ENCODE data around the gene RPL35A. TPM values are rescaled to one million over a fixed set of nuclear protein-coding genes. Genes with fewer than 3 reads are reported as not detected.
"Not testable (repeated sequence)": the region's sequence is repeated elsewhere in the genome, so short reads cannot be mapped to it uniquely, and the experiment has no call there.

Gene RPL35A
- polyA plus RNA-seq, 2 of the 4 experiments (the other 2 are of a cell fraction), result 930 to 1,060 TPM

DNA sequence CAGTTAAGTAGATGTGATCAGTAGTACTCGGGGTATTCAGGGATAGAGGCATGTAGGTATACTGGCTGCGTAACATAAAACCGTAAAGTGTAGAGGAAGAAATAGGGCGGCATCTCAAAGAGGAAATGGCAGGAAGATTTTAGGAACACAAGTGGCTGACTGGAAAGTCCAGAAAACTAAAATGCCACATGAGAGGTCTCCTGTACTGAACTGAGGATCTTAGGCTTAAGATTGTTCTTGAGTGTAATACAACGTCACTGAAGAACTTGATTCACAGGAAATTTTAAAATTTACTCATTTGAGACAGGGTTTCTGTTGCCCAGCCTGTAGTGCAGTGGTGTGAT is 7.8 kb downstream of the RPL35A start:
- Histone ChIP-seq H3K4me3 (no peak overlapping the region), H3K4me1 (peaks cover 20% of the 10 kb centered on the region; the same call in 2 of the 3 replicates), H3K4me2 (peak overlapping the region; percentile 3; the same call in 1 of the 3 replicates), H3K27ac (no peak overlapping the region), H3K9me3 (no peaks in the 10 kb centered on the region)
- CTCF ChIA-PET, result interaction anchor here (1.0 kb wide), 1 partner anchor 12 kb away, joined by 3 read pairs; no protein-coding TSS in a partner anchor
- no peak for ATAC-seq
- no peak for TF ChIP-seq ESRRA (IDR thresholded peaks at IDR 0.05; ENCODE audit: borderline replicate concordance, low read length)
- TF ChIP-seq ZC3H11A (IDR thresholded peaks at IDR 0.05), result no peak
- TF ChIP-seq JUN (IDR thresholded peaks at IDR 0.05), result 0 out of 5 replicates have a peak, but pooled peaks of 1 of the 2 experiments have one; percentile 9
- POLR2A ChIA-PET, result interaction anchor here (1.7 kb wide), 1 partner anchor 8 kb away, joined by 4 read pairs; the partner anchor contains the start of gene RPL35A
- no peak for DNase-seq (ENCODE audit: low read depth in 1 of 2, low spot score in 1 of 2)
- WGBS (ENCODE audit: missing lambda C conversion rate), result 84% methylated on average over 5 of the region's 5 CpGs
- no peak for FAIRE-seq

DNA sequence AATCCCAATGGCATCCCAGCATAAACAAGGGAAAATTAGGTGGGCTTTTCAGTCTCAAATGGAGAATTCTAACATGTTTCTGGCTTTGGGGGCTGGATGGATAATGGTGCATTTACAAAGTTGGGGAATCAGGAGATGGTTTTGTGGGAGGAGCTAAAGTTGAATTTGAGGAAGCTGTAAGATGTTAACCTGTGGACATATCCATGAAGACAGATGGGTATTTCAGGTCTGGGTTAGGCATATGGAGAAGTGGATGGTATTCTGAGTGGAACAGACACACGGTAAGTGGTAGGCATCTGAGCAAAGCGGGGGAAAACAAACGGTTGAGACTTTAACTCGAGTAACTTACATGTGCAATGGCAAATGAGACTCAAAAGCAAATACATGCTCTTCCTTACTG is 8.4 kb downstream of the RPL35A start:
- WGBS (ENCODE audit: missing lambda C conversion rate), result 96% methylated on average over 4 of the region's 4 CpGs
- no peak overlapping the region for H3K4me2 ChIP-seq

DNA sequence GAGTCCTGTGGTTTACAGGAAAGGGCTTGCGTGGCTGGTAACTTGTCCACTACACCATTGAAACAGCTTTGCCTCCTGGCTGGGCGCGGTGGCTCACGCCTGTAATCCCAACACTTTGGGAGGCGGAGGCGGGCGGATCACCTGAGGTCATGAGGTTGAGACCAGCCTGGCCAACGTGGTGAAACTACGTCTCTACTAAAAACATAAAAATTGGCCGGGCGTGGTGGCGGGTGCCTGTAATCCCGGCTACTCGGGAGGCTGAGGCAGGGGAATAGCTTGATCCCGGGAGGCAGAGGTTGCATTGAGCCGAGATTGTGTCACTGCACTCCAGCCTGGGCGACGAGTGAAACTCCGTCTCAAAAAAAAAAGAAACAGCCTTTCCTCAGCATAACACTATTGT is 8.9 kb downstream of the RPL35A start:
- not testable (repeated sequence) for DNase-seq (ENCODE audit: low read depth in 1 of 2, low spot score in 1 of 2)
- POLR2A ChIA-PET, result interaction anchor here (1.7 kb wide), 1 partner anchor 9 kb away, joined by 4 read pairs; the partner anchor contains the start of gene RPL35A
- CTCF ChIA-PET, result interaction anchor here (1.0 kb wide), 1 partner anchor 11 kb away, joined by 3 read pairs; no protein-coding TSS in a partner anchor

More for the DNA sequence above, 8.4 kb downstream of the RPL35A start:
- FAIRE-seq (no peak), DNase-seq (ENCODE audit: low read depth in 1 of 2, low spot score in 1 of 2) (no peak), ATAC-seq (no peak)
- TF ChIP-seq, protein P1, sequence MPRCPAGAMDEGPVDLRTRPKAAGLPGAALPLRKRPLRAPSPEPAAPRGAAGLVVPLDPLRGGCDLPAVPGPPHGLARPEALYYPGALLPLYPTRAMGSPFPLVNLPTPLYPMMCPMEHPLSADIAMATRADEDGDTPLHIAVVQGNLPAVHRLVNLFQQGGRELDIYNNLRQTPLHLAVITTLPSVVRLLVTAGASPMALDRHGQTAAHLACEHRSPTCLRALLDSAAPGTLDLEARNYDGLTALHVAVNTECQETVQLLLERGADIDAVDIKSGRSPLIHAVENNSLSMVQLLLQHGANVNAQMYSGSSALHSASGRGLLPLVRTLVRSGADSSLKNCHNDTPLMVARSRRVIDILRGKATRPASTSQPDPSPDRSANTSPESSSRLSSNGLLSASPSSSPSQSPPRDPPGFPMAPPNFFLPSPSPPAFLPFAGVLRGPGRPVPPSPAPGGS (IDR thresholded peaks at IDR 0.05), result no peak
- TF ChIP-seq GATA3 (IDR thresholded peaks at IDR 0.05; ENCODE audit: borderline replicate concordance) (no peak), EHF (CRISPR knock-in tag; IDR thresholded peaks at IDR 0.05) (no peak), TFCP2L1 (CRISPR knock-in tag; IDR thresholded peaks at IDR 0.05) (no peak), RAD21 (conservative IDR thresholded peaks at IDR 0.05 in 1 of 2, IDR thresholded peaks at IDR 0.05 in 1 of 2) (no peak), NFE2L2 (conservative IDR thresholded peaks at IDR 0.05; ENCODE audit: low read length) (no peak), POLR2AphosphoS2 (conservative IDR thresholded peaks at IDR 0.05; ENCODE audit: low read length) (no peak), HEYL (CRISPR knock-in tag; IDR thresholded peaks at IDR 0.05) (no peak), TP53 (CRISPR knock-in tag; IDR thresholded peaks at IDR 0.05) (no peak), CEBPB (IDR thresholded peaks at IDR 0.05) (no peak), FOSB (CRISPR knock-in tag; IDR thresholded peaks at IDR 0.05) (no peak), RARB (CRISPR knock-in tag; IDR thresholded peaks at IDR 0.05) (no peak), ZC3H11A (IDR thresholded peaks at IDR 0.05) (no peak), FOXS1 (CRISPR knock-in tag; IDR thresholded peaks at IDR 0.05) (no peak), CBX8 (IDR thresholded peaks at IDR 0.05) (no peak), HDAC2 (IDR thresholded peaks at IDR 0.05) (no peak)
- TF ChIP-seq, protein P2, sequence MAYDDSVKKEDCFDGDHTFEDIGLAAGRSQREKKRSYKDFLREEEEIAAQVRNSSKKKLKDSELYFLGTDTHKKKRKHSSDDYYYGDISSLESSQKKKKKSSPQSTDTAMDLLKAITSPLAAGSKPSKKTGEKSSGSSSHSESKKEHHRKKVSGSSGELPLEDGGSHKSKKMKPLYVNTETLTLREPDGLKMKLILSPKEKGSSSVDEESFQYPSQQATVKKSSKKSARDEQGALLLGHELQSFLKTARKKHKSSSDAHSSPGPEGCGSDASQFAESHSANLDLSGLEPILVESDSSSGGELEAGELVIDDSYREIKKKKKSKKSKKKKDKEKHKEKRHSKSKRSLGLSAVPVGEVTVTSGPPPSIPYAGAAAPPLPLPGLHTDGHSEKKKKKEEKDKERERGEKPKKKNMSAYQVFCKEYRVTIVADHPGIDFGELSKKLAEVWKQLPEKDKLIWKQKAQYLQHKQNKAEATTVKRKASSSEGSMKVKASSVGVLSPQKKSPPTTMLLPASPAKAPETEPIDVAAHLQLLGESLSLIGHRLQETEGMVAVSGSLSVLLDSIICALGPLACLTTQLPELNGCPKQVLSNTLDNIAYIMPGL (CRISPR knock-in tag; IDR thresholded peaks at IDR 0.05; ENCODE audit: borderline replicate concordance), result no peak
- TF ChIP-seq, protein P3, sequence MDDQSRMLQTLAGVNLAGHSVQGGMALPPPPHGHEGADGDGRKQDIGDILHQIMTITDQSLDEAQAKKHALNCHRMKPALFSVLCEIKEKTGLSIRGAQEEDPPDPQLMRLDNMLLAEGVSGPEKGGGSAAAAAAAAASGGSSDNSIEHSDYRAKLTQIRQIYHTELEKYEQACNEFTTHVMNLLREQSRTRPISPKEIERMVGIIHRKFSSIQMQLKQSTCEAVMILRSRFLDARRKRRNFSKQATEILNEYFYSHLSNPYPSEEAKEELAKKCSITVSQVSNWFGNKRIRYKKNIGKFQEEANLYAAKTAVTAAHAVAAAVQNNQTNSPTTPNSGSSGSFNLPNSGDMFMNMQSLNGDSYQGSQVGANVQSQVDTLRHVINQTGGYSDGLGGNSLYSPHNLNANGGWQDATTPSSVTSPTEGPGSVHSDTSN (IDR thresholded peaks at IDR 0.05), result no peak
- TF ChIP-seq, protein P4, sequence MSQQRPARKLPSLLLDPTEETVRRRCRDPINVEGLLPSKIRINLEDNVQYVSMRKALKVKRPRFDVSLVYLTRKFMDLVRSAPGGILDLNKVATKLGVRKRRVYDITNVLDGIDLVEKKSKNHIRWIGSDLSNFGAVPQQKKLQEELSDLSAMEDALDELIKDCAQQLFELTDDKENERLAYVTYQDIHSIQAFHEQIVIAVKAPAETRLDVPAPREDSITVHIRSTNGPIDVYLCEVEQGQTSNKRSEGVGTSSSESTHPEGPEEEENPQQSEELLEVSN (IDR thresholded peaks at IDR 0.05; ENCODE audit: borderline replicate concordance, low read depth), result no peak
- TF ChIP-seq, protein P5, sequence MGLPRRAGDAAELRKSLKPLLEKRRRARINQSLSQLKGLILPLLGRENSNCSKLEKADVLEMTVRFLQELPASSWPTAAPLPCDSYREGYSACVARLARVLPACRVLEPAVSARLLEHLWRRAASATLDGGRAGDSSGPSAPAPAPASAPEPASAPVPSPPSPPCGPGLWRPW (IDR thresholded peaks at IDR 0.05), result no peak
- Histone ChIP-seq H3K4me1 (peaks cover 14% of the 10 kb centered on the region; the same call in 2 of the 3 replicates), H3K4me3 (no peak overlapping the region), H3K27ac (no peak overlapping the region), H3K9me3 (no peaks in the 10 kb centered on the region)
- ChIA-PET POLR2A (interaction anchor here (1.7 kb wide), 1 partner anchor 9 kb away, joined by 4 read pairs; the partner anchor contains the start of gene RPL35A), CTCF (interaction anchor here (1.0 kb wide), 1 partner anchor 11 kb away, joined by 3 read pairs; no protein-coding TSS in a partner anchor)

More for the DNA sequence above, 8.9 kb downstream of the RPL35A start:
- ATAC-seq, H3K27ac ChIP-seq, FAIRE-seq, H3K9me3 ChIP-seq, H3K4me3 ChIP-seq: not testable (repeated sequence)
- peak overlapping the region; percentile 97 for H3K4me2 ChIP-seq
- H3K4me1 ChIP-seq, result peaks cover 10% of the 10 kb centered on the region; the same call in 2 of the 3 replicates
- 93% methylated on average over 10 of the region's 19 CpGs for WGBS (ENCODE audit: missing lambda C conversion rate)
